Measurements from ENCODE around the gene CCDC117. TPM values are rescaled to one million over a fixed set of nuclear protein-coding genes. Genes with fewer than 3 reads are reported as not detected.
"Not testable (repeated sequence)": the region's sequence is repeated elsewhere in the genome, so short reads cannot be mapped to it uniquely, and the experiment has no call there.

Gene CCDC117
- total RNA-seq, 1 experiment from 2014 or later, result 40.0 TPM

GRCh38 chr22:28750471-28750881 is 22.0 kb upstream of the CCDC117 start:
- no CpG with 5 or more reads among the region's 6 CpGs for WGBS (ENCODE audit: extremely low coverage, insufficient read length, low lambda C conversion rate)
- no peak for TF ChIP-seq CTCF (conservative IDR thresholded peaks at IDR 0.05)
- no peak overlapping the region for H3K27ac ChIP-seq (ENCODE audit: insufficient read length, low read depth, low read length)

GRCh38 chr22:28754512-28754911 is 18.0 kb upstream of the CCDC117 start:
- not testable (repeated sequence) for H3K23ac ChIP-seq (ENCODE audit: insufficient read length, low read depth, low read length)

More at GRCh38 chr22:28750471-28750881, 22.0 kb upstream of the CCDC117 start:
- H2BK20ac ChIP-seq (ENCODE audit: low read depth, low read length, poor library complexity, severe bottlenecking), result no peak overlapping the region
- H3K18ac ChIP-seq (ENCODE audit: insufficient read length, low read depth, low read length), result no peak overlapping the region
- no peak overlapping the region for H3T11ph ChIP-seq (ENCODE audit: low read length)
- no peaks in the 10 kb centered on the region for H4K20me1 ChIP-seq (ENCODE audit: control insufficient read depth, insufficient read depth, insufficient read length)
- no peak for DNase-seq
- no peaks in the 10 kb centered on the region for H3K79me1 ChIP-seq (ENCODE audit: insufficient read depth, low read depth, low read length, poor library complexity, severe bottlenecking)
- no peak overlapping the region for H3K14ac ChIP-seq (ENCODE audit: insufficient read depth, low read length)
- H2AFZ ChIP-seq (ENCODE audit: low read length), result no peak overlapping the region
- no peak overlapping the region for H2BK5ac ChIP-seq (ENCODE audit: insufficient read length, low read length)
- H3K36me3 Mint-ChIP-seq (ENCODE audit: insufficient read depth in 1 of 3, low read depth in 3 of 3), result peaks cover 36 to 69% (median 58%) of the 10 kb centered on the region in 3 experiments
- no peaks in the 10 kb centered on the region for H3K4me1 ChIP-seq (ENCODE audit: insufficient read depth, low read length)
- no peaks in the 10 kb centered on the region for H3K4me1 Mint-ChIP-seq
- no peaks in the 10 kb centered on the region for H3K27me3 Mint-ChIP-seq (ENCODE audit: low read depth)
- no peaks in the 10 kb centered on the region for H3K23me2 ChIP-seq (ENCODE audit: insufficient read length, low read depth, low read length, poor library complexity, severe bottlenecking)
- H4K5ac ChIP-seq (ENCODE audit: insufficient read length, low read depth, low read length), result no peak overlapping the region
- H3K56ac ChIP-seq (ENCODE audit: insufficient read length, low read depth, low read length), result no peak overlapping the region
- H3K79me2 ChIP-seq (ENCODE audit: insufficient read depth, low read length), result no peaks in the 10 kb centered on the region
- H4K91ac ChIP-seq (ENCODE audit: insufficient read length, low read depth, low read length), result no peak overlapping the region
- no peak overlapping the region for H2BK12ac ChIP-seq (ENCODE audit: insufficient read length, low read depth, low read length)
- no peak overlapping the region for H3K4me2 ChIP-seq (ENCODE audit: insufficient read depth, insufficient read length, low read length)
- no peaks in the 10 kb centered on the region for H3K27me3 ChIP-seq (ENCODE audit: insufficient read depth, low read length)
- H4K8ac ChIP-seq (replicated peaks; ENCODE audit: insufficient read length, low read depth, low read length), result no peak overlapping the region
- H3K4ac ChIP-seq (ENCODE audit: low read depth, low read length), result no peak overlapping the region
- no peaks in the 10 kb centered on the region for H3K9me3 ChIP-seq (ENCODE audit: control insufficient read depth, low read depth, low read length)
- no peak overlapping the region for H3K9ac ChIP-seq (ENCODE audit: extremely low read depth, insufficient read length, low read length)
- H3K23ac ChIP-seq (ENCODE audit: insufficient read length, low read depth, low read length), result no peak overlapping the region
- H2BK15ac ChIP-seq (ENCODE audit: low read depth, low read length), result no peak overlapping the region
- H2BK120ac ChIP-seq (ENCODE audit: low read depth, low read length, poor library complexity, severe bottlenecking), result no peak overlapping the region
- H3K9me3 Mint-ChIP-seq, result no peaks in the 10 kb centered on the region
- no peak overlapping the region for H2AK5ac ChIP-seq (ENCODE audit: insufficient read length, low read length)
- no peak overlapping the region for H3K27ac Mint-ChIP-seq
- no peak overlapping the region for H3K4me3 Mint-ChIP-seq

More at GRCh38 chr22:28754512-28754911, 18.0 kb upstream of the CCDC117 start:
- not testable (repeated sequence) for H3K4me1 Mint-ChIP-seq; H3K9ac ChIP-seq (ENCODE audit: extremely low read depth, insufficient read length, low read length); H2BK15ac ChIP-seq (ENCODE audit: low read depth, low read length); H3K14ac ChIP-seq (ENCODE audit: insufficient read depth, low read length); H3T11ph ChIP-seq (ENCODE audit: low read length); H2BK20ac ChIP-seq (ENCODE audit: low read depth, low read length, poor library complexity, severe bottlenecking); H3K27me3 Mint-ChIP-seq (ENCODE audit: low read depth); H2BK12ac ChIP-seq (ENCODE audit: insufficient read length, low read depth, low read length); H4K8ac ChIP-seq (replicated peaks; ENCODE audit: insufficient read length, low read depth, low read length); H4K91ac ChIP-seq (ENCODE audit: insufficient read length, low read depth, low read length); H3K27me3 ChIP-seq (ENCODE audit: insufficient read depth, low read length); H3K23me2 ChIP-seq (ENCODE audit: insufficient read length, low read depth, low read length, poor library complexity, severe bottlenecking); H3K27ac ChIP-seq (ENCODE audit: insufficient read length, low read depth, low read length); H4K20me1 ChIP-seq (ENCODE audit: control insufficient read depth, insufficient read depth, insufficient read length); H3K79me1 ChIP-seq (ENCODE audit: insufficient read depth, low read depth, low read length, poor library complexity, severe bottlenecking); H3K56ac ChIP-seq (ENCODE audit: insufficient read length, low read depth, low read length); H3K18ac ChIP-seq (ENCODE audit: insufficient read length, low read depth, low read length); H2AFZ ChIP-seq (ENCODE audit: low read length); H3K9me3 ChIP-seq (ENCODE audit: control insufficient read depth, low read depth, low read length); H2BK120ac ChIP-seq (ENCODE audit: low read depth, low read length, poor library complexity, severe bottlenecking); H2AK5ac ChIP-seq (ENCODE audit: insufficient read length, low read length); H3K4ac ChIP-seq (ENCODE audit: low read depth, low read length); H3K4me3 Mint-ChIP-seq; H3K4me2 ChIP-seq (ENCODE audit: insufficient read depth, insufficient read length, low read length); H3K27ac Mint-ChIP-seq; H3K4me1 ChIP-seq (ENCODE audit: insufficient read depth, low read length); H2BK5ac ChIP-seq (ENCODE audit: insufficient read length, low read length); H3K79me2 ChIP-seq (ENCODE audit: insufficient read depth, low read length); DNase-seq; H4K5ac ChIP-seq (ENCODE audit: insufficient read length, low read depth, low read length)
- Mint-ChIP-seq H3K9me3 (peaks cover 8 to 11% of the 10 kb centered on the region in 2 experiments; a peak in 3 of 5 replicates), H3K36me3 (ENCODE audit: insufficient read depth in 1 of 3, low read depth in 3 of 3) (peaks cover 21 to 46% (median 43%) of the 10 kb centered on the region in 3 experiments)
- WGBS (ENCODE audit: extremely low coverage, insufficient read length, low lambda C conversion rate), result no CpG with 5 or more reads among the region's 3 CpGs

Data from H9 (cell line).